ENCODE data around the gene UBR4.
"Not testable (repeated sequence)": the region's sequence is repeated elsewhere in the genome, so short reads cannot be mapped to it uniquely, and the experiment has no call there.

UBR4 gene

DNA sequence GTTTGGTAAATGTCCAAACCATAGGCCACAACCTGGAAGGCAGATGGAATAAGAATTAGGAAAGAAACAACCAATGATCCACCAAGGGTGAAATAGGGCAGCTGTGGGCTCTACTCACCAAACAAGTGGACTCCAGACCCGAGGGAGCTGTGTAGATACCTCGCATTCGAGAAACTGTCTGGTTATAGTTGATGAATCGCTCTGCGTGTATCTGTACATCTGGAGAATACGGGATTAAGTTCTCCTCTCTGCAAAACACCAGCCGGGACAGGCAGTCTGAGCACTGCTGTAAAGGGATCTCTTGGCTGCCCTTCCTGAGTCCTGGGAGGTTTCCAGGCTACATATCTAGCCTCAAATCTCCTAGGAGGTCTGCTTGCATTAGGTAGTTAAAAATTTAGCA, 9.4 kb upstream of the UBR4 start:
- no peak for DNase-seq

GRCh38 chr1:19216585-19216984, 6.5 kb upstream of the UBR4 start:
- DNase-seq, result not testable (repeated sequence)

- no peak for DNase-seq
These were observed 3.5 kb upstream of the UBR4 start for GRCh38 chr1:19213580-19213979.

DNA sequence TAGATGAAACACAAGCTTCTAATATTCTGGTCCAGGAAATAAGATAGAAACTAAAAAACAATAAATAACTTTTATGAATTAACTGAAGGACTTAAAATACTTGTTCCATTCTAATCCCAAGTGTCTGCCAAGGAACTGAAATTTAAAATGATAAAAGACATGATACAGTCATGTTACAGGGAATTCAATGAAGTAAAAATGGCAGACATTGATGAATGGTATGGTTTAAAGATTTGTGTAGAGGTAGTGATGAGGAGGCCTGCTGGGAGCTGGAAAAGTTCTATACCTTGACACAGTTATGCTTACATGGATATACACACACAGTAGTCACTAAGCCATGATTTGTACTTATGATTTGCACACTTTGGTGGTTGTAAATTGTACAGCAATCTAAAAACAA, 2.1 kb upstream of the UBR4 start:
- no peak for DNase-seq

GRCh38 chr1:19210772-19211549, 895 bp upstream of the UBR4 start:
- no peak for DNase-seq

GRCh38 chr1:19209439-19209989, 552 bp downstream of the UBR4 start:
- DNase-seq, result no peak

DNA sequence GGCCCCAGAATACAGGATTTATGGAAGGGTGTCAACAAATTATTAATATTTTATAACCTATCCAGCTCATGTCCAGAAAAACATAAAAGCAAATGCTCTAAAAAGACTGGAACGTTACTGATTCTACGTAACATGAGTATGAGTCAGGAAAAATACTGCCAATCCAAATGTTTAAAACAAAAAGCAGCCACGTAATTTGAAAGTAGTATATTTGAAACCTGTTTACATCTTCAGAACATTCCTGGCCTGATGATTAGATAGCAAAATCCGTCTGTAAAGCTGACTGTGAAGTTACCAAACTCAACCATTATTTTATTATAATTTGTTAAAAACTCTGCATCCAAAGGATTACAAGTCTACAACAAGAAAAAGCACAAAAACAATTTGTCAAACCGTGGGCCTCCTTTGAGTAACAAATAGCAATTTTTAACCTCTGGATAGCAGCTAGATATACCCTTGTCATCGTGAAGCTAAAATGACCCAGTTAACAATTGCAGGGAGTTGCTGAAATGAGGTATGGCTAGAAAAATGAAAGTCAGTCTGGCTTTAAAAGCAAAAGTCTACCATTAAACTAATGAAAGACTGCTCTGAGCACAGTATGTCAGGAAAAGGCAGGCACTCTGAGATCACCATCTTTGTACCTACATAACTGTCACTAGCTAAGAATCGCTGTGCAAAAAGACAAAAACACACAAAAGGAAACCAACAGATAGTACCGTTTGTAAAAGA, 1.2 kb downstream of the UBR4 start:
- no peak for DNase-seq

DNA sequence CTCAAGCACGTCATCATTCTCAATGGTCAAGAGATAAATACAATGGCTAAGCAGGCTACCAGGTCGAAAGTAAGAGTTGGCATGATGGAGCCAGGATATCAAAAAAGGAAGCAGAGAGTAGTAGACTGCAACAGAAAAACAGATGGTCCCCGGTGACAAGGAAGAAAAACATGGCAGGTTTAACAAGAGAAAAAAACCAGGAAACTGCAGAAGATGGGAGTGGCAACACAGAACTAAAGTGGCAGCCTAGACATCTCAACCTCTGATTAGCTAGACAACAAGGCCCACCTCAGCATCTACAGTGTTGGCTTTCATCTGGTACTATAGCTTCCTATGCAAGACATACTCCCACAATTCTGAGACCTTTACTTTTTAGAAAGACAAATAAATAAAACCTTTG, 3.1 kb downstream of the UBR4 start:
- DNase-seq, result no peak

DNA sequence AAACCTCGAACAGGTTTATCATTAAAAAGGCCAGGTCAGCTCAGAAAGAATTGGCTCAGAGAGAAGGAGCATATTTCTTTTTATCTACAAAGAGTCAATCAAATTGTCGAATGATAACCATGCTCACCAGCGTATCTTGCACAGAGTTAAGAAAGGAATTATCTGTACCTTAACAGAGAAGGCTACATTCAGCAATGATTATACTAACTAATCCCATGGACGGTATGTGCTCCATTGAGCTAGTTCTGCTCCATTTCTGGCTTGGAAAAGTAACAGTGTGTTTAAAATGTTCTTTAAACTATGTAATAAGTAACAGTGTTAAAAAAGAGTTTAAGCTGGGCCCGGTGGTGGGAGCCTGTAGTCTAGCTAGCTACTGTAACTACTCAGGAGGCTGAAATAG, 4.2 kb downstream of the UBR4 start:
- DNase-seq, result no peak

DNA sequence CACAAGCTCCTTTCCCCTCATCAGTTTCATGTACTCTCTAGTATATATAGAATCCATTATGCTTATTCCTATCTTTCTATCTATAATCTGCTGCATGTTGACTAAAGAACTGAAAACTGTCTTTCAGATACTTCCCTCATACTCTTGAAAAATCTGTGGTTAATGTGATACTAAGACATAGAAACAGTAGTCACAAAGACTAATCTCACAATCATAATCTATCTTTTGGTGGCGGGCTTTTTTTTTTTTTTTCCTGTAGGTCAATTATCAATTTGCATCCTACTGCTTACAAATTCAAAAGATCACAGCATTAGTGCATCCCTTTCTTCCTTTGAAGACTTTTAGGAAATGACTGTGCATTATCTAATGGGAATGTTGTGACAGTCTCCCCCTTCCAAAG, 4.7 kb downstream of the UBR4 start:
- no peak for DNase-seq

GRCh38 chr1:19204446-19205266, 5.4 kb downstream of the UBR4 start:
- no peak for DNase-seq

GRCh38 chr1:19203440-19203839, 6.6 kb downstream of the UBR4 start:
- DNase-seq, result no peak

GRCh38 chr1:19202396-19202795, 7.7 kb downstream of the UBR4 start:
- no peak for DNase-seq

- no peak for DNase-seq
These were observed 10.0 kb downstream of the UBR4 start for GRCh38 chr1:19199969-19200604.

DNA sequence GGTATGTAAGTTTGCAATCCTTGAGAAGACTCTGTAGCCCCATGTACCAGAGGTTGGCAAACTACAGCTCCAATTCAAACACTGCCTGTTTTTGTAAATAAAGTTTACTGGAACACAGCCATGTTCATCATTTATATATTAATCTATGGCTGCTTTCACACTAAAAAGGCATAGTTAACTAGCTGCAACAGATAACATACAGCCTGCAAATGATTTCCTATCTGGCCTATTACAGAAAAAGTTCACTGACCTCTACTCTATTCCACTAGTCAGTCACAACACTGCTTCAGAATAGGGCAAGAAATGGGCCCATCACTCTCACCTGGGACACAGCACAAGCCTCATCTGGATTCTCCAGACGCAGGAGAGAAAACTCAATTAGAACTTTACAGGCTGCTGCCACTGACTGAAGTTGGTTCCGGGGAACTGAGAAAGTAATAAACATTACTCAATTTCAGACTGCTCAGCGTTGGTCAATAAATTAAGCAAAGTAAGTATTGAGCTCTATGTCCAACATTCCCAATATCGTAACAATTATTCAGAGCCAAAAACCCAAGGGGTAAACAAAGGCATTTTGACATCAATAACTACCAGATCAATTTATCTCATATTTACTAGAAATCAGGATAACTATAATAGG, 10.6 kb downstream of the UBR4 start:
- DNase-seq, result no peak

- DNase-seq, result no peak
These were observed 11.2 kb downstream of the UBR4 start for GRCh38 chr1:19198820-19199219.

DNA sequence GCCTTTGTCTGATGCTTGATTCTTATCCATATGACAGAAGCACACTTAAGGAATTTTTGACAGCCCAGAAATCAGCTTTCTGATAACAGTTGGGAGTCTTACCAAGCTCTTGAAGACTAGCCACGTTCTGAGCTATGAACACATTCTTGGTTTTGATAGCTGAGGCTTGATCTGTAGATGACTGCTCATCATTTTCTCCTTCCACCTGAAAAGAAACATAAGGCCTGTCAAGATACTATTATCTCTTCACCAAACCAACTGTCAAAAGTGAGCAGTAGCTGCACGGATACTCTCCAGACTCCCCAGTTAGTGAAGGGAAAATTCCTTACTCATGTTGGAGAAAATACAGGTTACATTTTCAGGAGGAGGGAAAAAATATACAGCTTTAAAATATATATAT, 12.2 kb downstream of the UBR4 start:
- no peak for DNase-seq

DNA sequence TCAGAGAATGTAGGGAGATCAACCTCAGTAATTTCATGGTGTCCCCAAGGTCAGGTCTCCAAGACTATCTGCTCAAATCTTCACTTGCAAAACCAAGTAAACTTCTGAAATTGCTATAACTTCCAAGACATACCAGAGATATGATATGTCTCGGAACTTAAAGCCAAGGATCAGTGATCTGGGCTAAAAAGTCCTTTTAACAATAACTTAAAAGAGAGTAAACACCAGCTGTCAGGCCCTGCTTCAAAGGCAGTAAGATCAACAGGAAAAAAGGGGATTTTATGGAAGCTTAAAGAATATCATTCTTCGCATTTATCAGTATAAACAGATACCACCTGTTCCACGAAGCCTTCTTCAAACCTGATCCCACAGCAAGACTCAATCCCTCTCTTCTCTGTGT, 13.7 kb downstream of the UBR4 start:
- no peak for DNase-seq

- no peak for DNase-seq
These were observed 17.1 kb downstream of the UBR4 start for GRCh38 chr1:19193004-19193403.

GRCh38 chr1:19191811-19192210, 18.3 kb downstream of the UBR4 start:
- no peak for DNase-seq

- DNase-seq, result no peak
These were observed 19.6 kb downstream of the UBR4 start for GRCh38 chr1:19190468-19190867.

DNA sequence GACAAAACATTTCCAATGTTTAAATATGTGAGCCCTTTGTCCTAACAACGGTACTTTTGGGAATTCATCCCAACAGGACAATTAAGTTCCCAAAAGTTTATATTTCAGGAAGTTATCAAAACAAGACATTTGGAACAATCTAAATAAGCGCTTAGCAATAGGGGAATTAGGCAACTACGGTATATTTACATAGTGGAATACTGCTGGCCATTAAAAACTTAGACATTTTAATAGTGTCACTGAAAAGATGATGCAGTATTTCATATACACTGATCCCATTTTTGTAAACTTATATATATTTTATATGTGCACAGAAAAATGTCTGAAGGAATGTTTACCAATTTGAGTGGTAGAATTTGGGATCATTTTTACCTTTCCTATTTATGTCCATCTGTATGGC, 20.8 kb downstream of the UBR4 start:
- DNase-seq, result no peak

All from NCI-H2171 (cell line).